Astrocyte (in vitro differentiated cells and primary cell): Measurements from ENCODE around the gene SUGCT. TPM values are rescaled to one million over a fixed set of nuclear protein-coding genes. Genes with fewer than 3 reads are reported as not detected.

Experiments used
- DNase-seq: peaks from one replicate; pipeline ENCODE4 v3.0.0-alpha.2; 2010; ENCODE audit warnings: low read depth
- FAIRE-seq: peaks from 2 replicates; lab custom pipeline; 2011; peaks lifted over from hg19 to GRCh38; lab: Jason Lieb, UNC
- H2AFZ ChIP-seq: 2 replicates; pipeline ENCODE4 v1.6.0; 2012; ENCODE audit warnings: low read depth, low read length, inconsistent platforms
- H3K27ac ChIP-seq: 2 replicates; pipeline ENCODE4 v1.5.1; 2011; ENCODE audit warnings: low read depth, low read length, inconsistent platforms
- H3K27me3 ChIP-seq: 2 replicates; pipeline ENCODE4 v1.6.0; 2011; ENCODE audit warnings: low read length, inconsistent platforms; ENCODE audit not compliant: insufficient read depth
- H3K36me3 ChIP-seq: 2 replicates; pipeline ENCODE4 v1.5.1; 2011; ENCODE audit warnings: low read length, inconsistent platforms; ENCODE audit not compliant: insufficient read depth
- H3K4me1 ChIP-seq: 2 replicates; pipeline ENCODE4 v1.5.1; 2011; ENCODE audit warnings: low read length, inconsistent platforms; ENCODE audit not compliant: insufficient read depth
- H3K4me2 ChIP-seq: 2 replicates; pipeline ENCODE4 v1.6.0; 2012; ENCODE audit warnings: low read length, inconsistent platforms
- H3K4me3 ChIP-seq: 2 replicates; pipeline ENCODE4 v1.5.1; 2011; ENCODE audit warnings: low read depth, mild to moderate bottlenecking, low read length, inconsistent platforms; ENCODE audit not compliant: insufficient read depth
- H3K79me2 ChIP-seq: 2 replicates; pipeline ENCODE4 v1.6.0; 2012; ENCODE audit warnings: mild to moderate bottlenecking, low read length, inconsistent platforms; ENCODE audit not compliant: insufficient read depth
- H3K9ac ChIP-seq: 2 replicates; pipeline ENCODE4 v1.6.0; 2012; ENCODE audit warnings: mild to moderate bottlenecking, low read length, inconsistent platforms
- H3K9me3 ChIP-seq: 2 replicates; pipeline ENCODE4 v1.5.1; 2012; ENCODE audit warnings: low read depth, mild to moderate bottlenecking, low read length, inconsistent platforms; ENCODE audit not compliant: insufficient read depth
- H4K20me1 ChIP-seq: 2 replicates; pipeline ENCODE4 v1.6.0; 2012; ENCODE audit warnings: low read length, inconsistent platforms; ENCODE audit not compliant: insufficient read depth
- H3K27ac Mint-ChIP-seq: one replicate; pipeline ENCODE4 v1.8.0; 2021; ENCODE audit warnings: mild to moderate bottlenecking, mixed read lengths; ENCODE audit not compliant: unreplicated experiment
- H3K27me3 Mint-ChIP-seq: one replicate; pipeline ENCODE4 v1.8.0; 2021; ENCODE audit warnings: low read depth, mixed read lengths; ENCODE audit not compliant: unreplicated experiment
- H3K36me3 Mint-ChIP-seq: one replicate; pipeline ENCODE4 v1.8.0; 2021; ENCODE audit warnings: low read depth, mixed read lengths; ENCODE audit not compliant: unreplicated experiment
- H3K4me1 Mint-ChIP-seq: one replicate; pipeline ENCODE4 v1.8.0; 2021; ENCODE audit warnings: low read depth, mixed read lengths; ENCODE audit not compliant: unreplicated experiment
- H3K4me3 Mint-ChIP-seq: one replicate; pipeline ENCODE4 v1.8.0; 2021; ENCODE audit warnings: mild to moderate bottlenecking, moderate library complexity, mixed read lengths; ENCODE audit not compliant: unreplicated experiment
- H3K9me3 Mint-ChIP-seq: one replicate; pipeline ENCODE4 v1.8.0; 2021; ENCODE audit warnings: mild to moderate bottlenecking, mixed read lengths; ENCODE audit not compliant: unreplicated experiment
- EZH2 ChIP-seq: IDR thresholded peaks from 2 replicates; pipeline ENCODE4 v1.6.1; 2012; ENCODE audit warnings: mild to moderate bottlenecking, low read length, inconsistent platforms; ENCODE audit not compliant: insufficient read depth
- total RNA-seq: library from RNA; stranded (reverse); gene quantifications from 2 replicates; pipeline ENCODE4 v1.2.1, GENCODE V29; 2021
- TF ChIP-seq, protein P1 (sequence below): IDR thresholded peaks from 2 replicates; pipeline ENCODE4 v1.5.1; 2011; ENCODE audit warnings: low read depth, mild to moderate bottlenecking, inconsistent platforms, low read length, moderate library complexity; ENCODE audit not compliant: insufficient read depth

The SUGCT gene
- total RNA-seq, 1 donor from 2014 or later, result 15.5 TPM

GRCh38 chr7:40634118-40634517, 499.3 kb downstream of the SUGCT start:
- FAIRE-seq, result no peak
- no peaks in the 10 kb centered on the region for H3K9me3 Mint-ChIP-seq
- no peaks in the 10 kb centered on the region for H3K36me3 Mint-ChIP-seq
- Histone ChIP-seq H3K4me1 (no peaks in the 10 kb centered on the region), H3K9ac (no peak overlapping the region), H3K79me2 (no peaks in the 10 kb centered on the region), H3K27me3 (no peaks in the 10 kb centered on the region), H4K20me1 (no peaks in the 10 kb centered on the region), H2AFZ (no peak overlapping the region), H3K4me3 (no peak overlapping the region), H3K4me2 (no peak overlapping the region), H3K27ac (no peak overlapping the region), H3K36me3 (no peaks in the 10 kb centered on the region), H3K9me3 (no peaks in the 10 kb centered on the region)
- H3K27ac Mint-ChIP-seq, result no peak overlapping the region
- no peak overlapping the region for H3K4me3 Mint-ChIP-seq
- no peak for DNase-seq
- TF ChIP-seq, protein P1, sequence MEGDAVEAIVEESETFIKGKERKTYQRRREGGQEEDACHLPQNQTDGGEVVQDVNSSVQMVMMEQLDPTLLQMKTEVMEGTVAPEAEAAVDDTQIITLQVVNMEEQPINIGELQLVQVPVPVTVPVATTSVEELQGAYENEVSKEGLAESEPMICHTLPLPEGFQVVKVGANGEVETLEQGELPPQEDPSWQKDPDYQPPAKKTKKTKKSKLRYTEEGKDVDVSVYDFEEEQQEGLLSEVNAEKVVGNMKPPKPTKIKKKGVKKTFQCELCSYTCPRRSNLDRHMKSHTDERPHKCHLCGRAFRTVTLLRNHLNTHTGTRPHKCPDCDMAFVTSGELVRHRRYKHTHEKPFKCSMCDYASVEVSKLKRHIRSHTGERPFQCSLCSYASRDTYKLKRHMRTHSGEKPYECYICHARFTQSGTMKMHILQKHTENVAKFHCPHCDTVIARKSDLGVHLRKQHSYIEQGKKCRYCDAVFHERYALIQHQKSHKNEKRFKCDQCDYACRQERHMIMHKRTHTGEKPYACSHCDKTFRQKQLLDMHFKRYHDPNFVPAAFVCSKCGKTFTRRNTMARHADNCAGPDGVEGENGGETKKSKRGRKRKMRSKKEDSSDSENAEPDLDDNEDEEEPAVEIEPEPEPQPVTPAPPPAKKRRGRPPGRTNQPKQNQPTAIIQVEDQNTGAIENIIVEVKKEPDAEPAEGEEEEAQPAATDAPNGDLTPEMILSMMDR, result no peak
- no peak for TF ChIP-seq EZH2
- peaks cover 1% of the 10 kb centered on the region for H3K4me1 Mint-ChIP-seq
- H3K27me3 Mint-ChIP-seq, result peaks cover 2% of the 10 kb centered on the region

DNA sequence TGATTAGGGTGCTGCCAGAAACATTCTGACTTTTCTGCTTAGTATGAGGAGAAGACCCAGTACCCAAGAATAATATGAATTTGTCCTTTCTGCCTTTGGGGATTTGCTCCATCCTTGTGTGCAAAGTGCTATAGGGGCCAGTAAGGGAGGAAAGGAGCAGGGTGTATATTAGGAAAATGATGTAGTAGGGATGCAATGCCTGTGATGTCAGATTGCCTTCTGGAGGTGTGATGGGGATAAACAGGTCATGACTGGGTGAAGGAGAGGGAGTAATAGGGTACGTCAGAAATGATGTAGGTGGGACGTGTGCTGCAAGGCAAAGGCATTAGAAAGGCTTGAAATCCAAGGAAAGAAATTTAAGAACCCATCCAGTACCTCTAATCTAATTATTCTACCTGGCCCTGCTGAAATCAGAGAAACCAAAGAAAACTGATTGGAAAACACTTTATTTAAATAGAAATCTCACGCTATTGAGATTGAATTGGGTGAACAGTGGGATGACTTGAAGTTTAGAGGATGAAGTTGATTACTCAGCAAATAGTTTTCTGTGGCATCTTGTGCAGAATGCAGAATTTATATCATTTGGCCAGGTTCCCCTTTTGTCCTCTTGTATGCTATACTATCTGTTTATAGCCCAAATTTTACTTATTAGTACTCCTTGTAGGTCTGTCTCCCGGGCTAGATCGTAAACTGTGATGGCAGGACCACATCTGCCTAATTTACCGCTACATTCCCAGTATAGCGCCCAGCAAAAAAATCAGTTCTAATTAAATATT, 503.9 kb downstream of the SUGCT start:
- Histone ChIP-seq H3K9me3 (no peaks in the 10 kb centered on the region), H3K27me3 (no peaks in the 10 kb centered on the region), H2AFZ (no peak overlapping the region), H4K20me1 (no peaks in the 10 kb centered on the region), H3K4me2 (no peak overlapping the region), H3K27ac (no peak overlapping the region), H3K4me1 (no peaks in the 10 kb centered on the region), H3K9ac (no peak overlapping the region), H3K79me2 (no peaks in the 10 kb centered on the region), H3K36me3 (no peaks in the 10 kb centered on the region), H3K4me3 (no peak overlapping the region)
- DNase-seq, result no peak
- H3K36me3 Mint-ChIP-seq, result no peaks in the 10 kb centered on the region
- H3K4me3 Mint-ChIP-seq, result no peak overlapping the region
- FAIRE-seq, result no peak
- peaks cover 3% of the 10 kb centered on the region for H3K4me1 Mint-ChIP-seq
- TF ChIP-seq EZH2, result no peak
- TF ChIP-seq, protein P1, result no peak
- peaks cover 5% of the 10 kb centered on the region for H3K27me3 Mint-ChIP-seq
- H3K9me3 Mint-ChIP-seq, result no peaks in the 10 kb centered on the region
- H3K27ac Mint-ChIP-seq, result no peak overlapping the region

DNA sequence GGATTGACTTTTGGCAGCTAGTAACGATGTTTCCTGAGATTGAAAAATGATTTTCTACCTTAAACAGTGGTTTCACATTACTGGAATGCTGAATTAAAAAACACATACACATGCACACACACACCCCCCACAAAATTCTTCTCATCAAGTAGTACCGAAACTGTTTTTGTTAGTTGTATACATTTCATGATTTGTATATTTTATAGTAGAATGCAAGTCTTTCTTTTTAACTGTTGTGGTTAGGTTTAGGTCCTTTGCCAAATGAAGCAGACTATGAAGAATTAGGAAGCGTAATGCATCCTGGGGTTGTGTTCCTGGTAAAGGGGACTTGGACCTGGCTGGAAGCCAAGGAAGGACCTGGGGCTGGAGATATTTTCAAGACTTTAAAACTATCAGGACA, 505.8 kb downstream of the SUGCT start:
- H3K36me3 ChIP-seq, result no peaks in the 10 kb centered on the region
- peak; percentile 56 for DNase-seq
- H3K4me3 ChIP-seq, result no peak overlapping the region
- no peak for FAIRE-seq
- Mint-ChIP-seq H3K4me1 (peaks cover 3% of the 10 kb centered on the region), H3K9me3 (peaks cover 2% of the 10 kb centered on the region), H3K4me3 (no peak overlapping the region), H3K27ac (no peak overlapping the region), H3K27me3 (peaks cover 5% of the 10 kb centered on the region), H3K36me3 (no peaks in the 10 kb centered on the region)
- H3K4me2 ChIP-seq, result no peak overlapping the region
- H3K9me3 ChIP-seq, result no peaks in the 10 kb centered on the region
- H3K27ac ChIP-seq, result no peak overlapping the region
- no peaks in the 10 kb centered on the region for H3K4me1 ChIP-seq
- H3K9ac ChIP-seq, result no peak overlapping the region
- no peak for TF ChIP-seq EZH2
- TF ChIP-seq, protein P1, result no peak
- H3K79me2 ChIP-seq, result no peaks in the 10 kb centered on the region
- no peaks in the 10 kb centered on the region for H4K20me1 ChIP-seq
- H2AFZ ChIP-seq, result no peak overlapping the region
- no peaks in the 10 kb centered on the region for H3K27me3 ChIP-seq
